IMR-90 (cell line): Measurements from ENCODE around the gene ITPR2. TPM values are rescaled to one million over a fixed set of nuclear protein-coding genes. Genes with fewer than 3 reads are reported as not detected.

Experiments
- ATAC-seq: fragments of 200-7000 bp; cut with Tn5 transposase; 2 replicates; pipeline ENCODE4 v1.9.1; 2020; ENCODE audit warnings: low read depth, mild to moderate bottlenecking, moderate library complexity
- BruUV-seq: library from RNA; stranded (reverse); fragments of 400-500 nt; replicated peaks from 2 replicates; lab custom pipeline; 2021; lab: Mats Ljungman, UMichigan
- CTCF ChIA-PET: fragments of 300-600 bp; formaldehyde crosslinking; extraction: SDS; loops from one replicate; lab custom pipeline; 2021; ENCODE audit warnings: antibody characterized with exemption; lab: Yijun Ruan, JAX
- POLR2A ChIA-PET: fragments of 300-600 bp; sonication (Branson Sonifier 250); formaldehyde crosslinking; loops from one replicate; lab custom pipeline; 2022; ENCODE audit warnings: antibody characterized with exemption; ENCODE audit not compliant: unreplicated experiment; lab: Charles Lee
- DNase-seq: peaks from one replicate; pipeline ENCODE4 v3.0.0; 2013
- H2AFZ ChIP-seq: replicated peaks from 2 replicates; pipeline ENCODE3; 2013; ENCODE audit warnings: low read length, mild to moderate bottlenecking; ENCODE audit not compliant: poor library complexity
- H2AK5ac ChIP-seq: 2 replicates; pipeline ENCODE4 v1.6.1; 2013; ENCODE audit warnings: low read depth, low read length, inconsistent platforms
- H2AK9ac ChIP-seq: replicated peaks from 2 replicates; pipeline ENCODE3; 2013; ENCODE audit warnings: mild to moderate bottlenecking, low read depth, low read length, moderate library complexity; ENCODE audit not compliant: poor library complexity
- H2BK120ac ChIP-seq: 2 replicates; pipeline ENCODE4 v1.6.1; 2013; ENCODE audit warnings: low read depth, low read length, inconsistent platforms
- H2BK15ac ChIP-seq: 3 replicates; pipeline ENCODE4 v1.6.1; 2013; ENCODE audit warnings: low read depth, low read length, inconsistent platforms
- H2BK20ac ChIP-seq: 2 replicates; pipeline ENCODE4 v1.6.1; 2013; ENCODE audit warnings: low read depth, mild to moderate bottlenecking, inconsistent platforms, low read length, moderate library complexity
- H2BK5ac ChIP-seq: 2 replicates; pipeline ENCODE4 v1.6.1; 2013; ENCODE audit warnings: mild to moderate bottlenecking, low read depth, low read length, inconsistent platforms; ENCODE audit not compliant: poor library complexity, severe bottlenecking
- H3K14ac ChIP-seq: replicated peaks from 2 replicates; pipeline ENCODE4 v1.6.1; 2013; ENCODE audit warnings: low read depth, low read length, inconsistent platforms
- H3K18ac ChIP-seq: 2 replicates; pipeline ENCODE4 v1.6.1; 2013; ENCODE audit warnings: low read depth, low read length, control low read depth
- H3K23ac ChIP-seq: 2 replicates; pipeline ENCODE4 v1.6.1; 2013; ENCODE audit warnings: low read depth, low read length, inconsistent platforms
- H3K27ac ChIP-seq: 2 replicates; pipeline ENCODE4 v1.5.1; 2013; ENCODE audit warnings: mild to moderate bottlenecking, control low read depth, low read length; ENCODE audit not compliant: insufficient read depth
- H3K27me3 ChIP-seq: 2 replicates; pipeline ENCODE4 v1.6.1; 2013; ENCODE audit warnings: low read length; ENCODE audit not compliant: control insufficient read depth, insufficient read depth
- H3K36me3 ChIP-seq: 2 replicates; pipeline ENCODE4 v1.6.1; 2013; ENCODE audit warnings: low read length, mixed read lengths; ENCODE audit not compliant: control insufficient read depth, insufficient read depth
- H3K4ac ChIP-seq: 2 replicates; pipeline ENCODE4 v1.6.1; 2013; ENCODE audit warnings: low read depth, low read length, inconsistent platforms
- H3K4me1 ChIP-seq: 2 replicates; pipeline ENCODE4 v1.6.1; 2013; ENCODE audit warnings: low read length, mixed read lengths; ENCODE audit not compliant: control insufficient read depth, insufficient read depth
- H3K4me2 ChIP-seq: 2 replicates; pipeline ENCODE4 v1.6.1; 2013; ENCODE audit warnings: low read depth, mild to moderate bottlenecking, control low read depth, low read length, moderate library complexity
- H3K4me3 ChIP-seq: 2 replicates; pipeline ENCODE4 v1.5.1; 2013; ENCODE audit warnings: low read depth, mild to moderate bottlenecking, control low read depth, low read length, moderate library complexity; ENCODE audit not compliant: insufficient read depth
- H3K56ac ChIP-seq: 2 replicates; pipeline ENCODE4 v1.6.1; 2013; ENCODE audit warnings: low read length, inconsistent platforms; ENCODE audit not compliant: insufficient read depth; ENCODE audit errors: extremely low read depth
- H3K79me1 ChIP-seq, 2 experiments: 2 replicates each; pipeline ENCODE4 v1.6.1; 2013; ENCODE audit warnings: low read length in 2 of 2, inconsistent platforms in 1 of 2, low read depth in 1 of 2
- H3K9ac ChIP-seq: 2 replicates; pipeline ENCODE4 v1.6.1; 2013; ENCODE audit warnings: low read depth, low read length, control low read depth
- H3K9me1 ChIP-seq: 2 replicates; pipeline ENCODE4 v1.6.1; 2013; ENCODE audit warnings: low read length, inconsistent platforms; ENCODE audit not compliant: insufficient read depth
- H3K9me3 ChIP-seq: 2 replicates; pipeline ENCODE4 v1.6.1; 2013; ENCODE audit warnings: low read length; ENCODE audit not compliant: control insufficient read depth, insufficient read depth
- H4K20me1 ChIP-seq: 2 replicates; pipeline ENCODE4 v1.6.1; 2013; ENCODE audit warnings: low read length, inconsistent platforms; ENCODE audit not compliant: insufficient read depth
- H4K5ac ChIP-seq: 2 replicates; pipeline ENCODE4 v1.6.1; 2013; ENCODE audit warnings: mild to moderate bottlenecking, low read depth, low read length, control low read depth
- H4K8ac ChIP-seq, 2 experiments: 2 replicates each; pipeline ENCODE4 v1.6.1; 2013; ENCODE audit warnings: low read depth in 2 of 2, low read length in 2 of 2, control low read depth in 1 of 2, inconsistent platforms in 1 of 2
- H4K91ac ChIP-seq: 2 replicates; pipeline ENCODE4 v1.6.1; 2013; ENCODE audit warnings: low read depth, low read length, inconsistent platforms; ENCODE audit not compliant: insufficient read depth
- CEBPB ChIP-seq: IDR thresholded peaks from 2 replicates; pipeline ENCODE4 v1.6.1; 2012; ENCODE audit warnings: low read depth, low read length, improper control_type of control experiment
- MAZ ChIP-seq: IDR thresholded peaks from 2 replicates; pipeline ENCODE4 v1.6.1; 2012; ENCODE audit warnings: low read depth, mild to moderate bottlenecking, low read length, improper control_type of control experiment, moderate library complexity, borderline replicate concordance
- MXI1 ChIP-seq: IDR thresholded peaks from 2 replicates; pipeline ENCODE4 v1.6.1; 2012; ENCODE audit warnings: low read depth, mild to moderate bottlenecking, low read length, moderate library complexity, borderline replicate concordance
- POLR2A ChIP-seq: IDR thresholded peaks from 2 replicates; pipeline ENCODE4 v1.6.1; 2012; ENCODE audit warnings: mild to moderate bottlenecking, low read depth, low read length
- RCOR1 ChIP-seq: IDR thresholded peaks from 2 replicates; pipeline ENCODE4 v1.6.1; 2012; ENCODE audit warnings: mild to moderate bottlenecking, low read length, improper control_type of control experiment; ENCODE audit not compliant: insufficient replicate concordance
- WGBS, 2 experiments: methylation state at CpG; one replicate each; pipeline versions ENCODE4 v1.1.5 to v1.1.7; 2013; ENCODE audit warnings: missing lambda C conversion rate in 2 of 2; ENCODE audit not compliant: insufficient read length in 1 of 2; ENCODE audit errors: extremely low coverage in 2 of 2; 5-methylcytosine and 5-hydroxymethylcytosine counted together
- dilution Hi-C: fragments of 300-500 bp; cut with HindIII; formaldehyde crosslinking; loops from one replicate; pipeline ENCODE4 v1.14.3; 2018; ENCODE audit warnings: low sequenced_read_pairs; ENCODE audit not compliant: unreplicated experiment
- in situ Hi-C: fragments of 300-500 bp; cut with MboI; formaldehyde crosslinking; loops from 3 replicates; pipeline ENCODE4 v1.14.3; 2019; ENCODE audit warnings: low sequenced_read_pairs, inconsistent platforms, mixed read lengths
- intact Hi-C: fragments of 100-400 bp; cut with micrococcal nuclease; formaldehyde crosslinking; loops from 2 replicates; pipeline ENCODE4 v1.10.0; 2022
- polyA plus RNA-seq, 3 experiments: library from polyadenylated mRNA; depleted of rRNA; stranded (reverse); fragments of >200 nt; gene quantifications; 2 replicates each; pipeline ENCODE4 v1.2.3, GENCODE V29; 2012; ENCODE audit warnings: low replicate concordance in 1 of 3
- total RNA-seq: library from RNA; depleted of rRNA; stranded (reverse); fragments of >200 nt; gene quantifications from 2 replicates; pipeline ENCODE4 v1.2.3, GENCODE V29; 2012
- TF ChIP-seq, protein P1 (sequence below): fragments of 150-350 bp; IDR thresholded peaks from 2 replicates; pipeline ENCODE4 v1.6.1; 2017; ENCODE audit warnings: mild to moderate bottlenecking, antibody characterized with exemption, low read length, low read depth

The ITPR2 gene
- total and polyA plus RNA-seq, 2 of the 4 experiments (the other 2 are of a cell fraction): 1.2 to 9.0 TPM

DNA sequence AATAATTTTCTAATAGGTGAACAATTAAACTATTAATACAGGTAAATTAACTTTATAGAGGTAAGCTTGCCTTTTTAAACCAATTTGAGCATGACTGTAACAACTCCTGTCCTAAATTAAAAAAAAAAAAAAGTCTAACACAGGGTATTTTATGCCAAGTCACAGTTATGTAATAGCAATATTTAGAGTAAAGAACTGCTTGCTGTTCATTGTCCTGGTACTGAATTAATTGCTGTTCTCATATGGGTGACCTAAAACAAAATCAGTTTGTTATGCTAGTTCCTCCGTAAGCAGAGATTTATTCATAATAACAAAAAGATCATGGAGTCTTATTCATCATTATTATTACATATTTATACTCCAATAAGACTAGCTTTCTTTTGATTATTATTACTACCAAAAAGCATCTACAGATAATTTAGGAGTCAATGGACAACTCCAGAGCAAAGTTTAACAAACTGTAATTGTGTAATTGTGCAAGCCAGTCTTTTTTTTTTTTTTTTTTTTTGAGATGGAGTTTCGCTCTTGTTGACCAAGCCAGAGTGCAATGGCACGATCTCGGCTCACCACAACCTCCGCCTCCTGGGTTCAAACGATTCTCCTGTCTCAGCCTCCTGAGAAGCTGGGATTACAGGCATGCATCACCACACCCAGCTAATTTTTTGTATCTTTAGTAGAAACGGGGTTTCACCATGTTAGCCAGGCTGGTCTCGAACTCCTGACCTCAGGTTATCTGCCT, 98.3 kb downstream of the ITPR2 start:
- Histone ChIP-seq H3K18ac (no peak overlapping the region), H4K5ac (no peak overlapping the region), H3K56ac (no peak overlapping the region), H3K4me1 (no peaks in the 10 kb centered on the region; the same call in 1 of the 2 replicates), H4K8ac (no peak overlapping the region), H3K23ac (no peak overlapping the region), H3K4ac (no peak overlapping the region), H2AFZ (no peak overlapping the region), H3K27me3 (no peaks in the 10 kb centered on the region), H3K14ac (no peak overlapping the region), H3K36me3 (no peaks in the 10 kb centered on the region), H3K4me3 (no peak overlapping the region), H4K91ac (no peak overlapping the region), H2BK5ac (no peak overlapping the region), H3K27ac (no peak overlapping the region), H3K79me1 (no peaks in the 10 kb centered on the region), H2AK9ac (no peak overlapping the region), H2AK5ac (no peak overlapping the region), H4K20me1 (no peaks in the 10 kb centered on the region), H3K4me2 (no peak overlapping the region), H3K9me1 (no peaks in the 10 kb centered on the region), H2BK120ac (no peak overlapping the region), H3K9me3 (no peaks in the 10 kb centered on the region), H3K9ac (no peak overlapping the region), H2BK15ac (no peak overlapping the region), H2BK20ac (no peak overlapping the region)
- no peak for TF ChIP-seq MAZ
- no peak for TF ChIP-seq RCOR1
- no peak for TF ChIP-seq POLR2A
- TF ChIP-seq, protein P1, sequence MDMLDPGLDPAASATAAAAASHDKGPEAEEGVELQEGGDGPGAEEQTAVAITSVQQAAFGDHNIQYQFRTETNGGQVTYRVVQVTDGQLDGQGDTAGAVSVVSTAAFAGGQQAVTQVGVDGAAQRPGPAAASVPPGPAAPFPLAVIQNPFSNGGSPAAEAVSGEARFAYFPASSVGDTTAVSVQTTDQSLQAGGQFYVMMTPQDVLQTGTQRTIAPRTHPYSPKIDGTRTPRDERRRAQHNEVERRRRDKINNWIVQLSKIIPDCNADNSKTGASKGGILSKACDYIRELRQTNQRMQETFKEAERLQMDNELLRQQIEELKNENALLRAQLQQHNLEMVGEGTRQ: no peak
- TF ChIP-seq MXI1: no peak
- TF ChIP-seq CEBPB: no peak
- dilution Hi-C loops (no loop called here), in situ Hi-C loops (no loop called here), intact Hi-C loops (no loop called here)
- ATAC-seq (no peak), DNase-seq (no peak)
- 81% methylated on average over 2 of the region's 8 CpGs; no CpG with 5 or more reads in 1 of the 2 experiments for WGBS, 2 experiments
- ChIA-PET CTCF (no interaction called here), POLR2A (no interaction called here)
- no TSS peak for BruUV-seq
